H1 (cell line): ENCODE results near the gene DNTT. TPM values are rescaled to one million over a fixed set of nuclear protein-coding genes. Genes with fewer than 3 reads are reported as not detected.

ENCODE experiments used
- BACH1 ChIP-seq: IDR thresholded peaks from 2 replicates; pipeline ENCODE4 v1.6.1; 2012; ENCODE audit warnings: low read length, improper control_type of control experiment
- CHD7 ChIP-seq: fragments of 300-600 bp; sonication (generic); IDR thresholded peaks from 2 replicates; pipeline ENCODE4 v1.7.1; 2012; ENCODE audit warnings: low read length, moderate library complexity, mild to moderate bottlenecking, inconsistent platforms; ENCODE audit not compliant: insufficient replicate concordance
- SIRT6 ChIP-seq: IDR thresholded peaks from one replicate; pipeline ENCODE4 v1.7.1; 2012; ENCODE audit warnings: low read length, inconsistent platforms
- TAF1 ChIP-seq: IDR thresholded peaks from 2 replicates; pipeline ENCODE4 v1.6.1; 2011; ENCODE audit warnings: mild to moderate bottlenecking, low read depth, low read length
- polyA plus RNA-seq, 7 experiments: library from polyadenylated mRNA; depleted of rRNA in 3 of 7; stranded (reverse) in 5 of 7; unstranded in 2 of 7; fragments of >200 nt in 5 of 7; fragments of 200-250 nt in 2 of 7; gene quantifications; 1 replicate in 5 of 7; 2 replicates in 1 of 7; 4 replicates in 1 of 7; pipeline versions ENCODE4 v1.2.1 to v1.2.3, GENCODE V29; 2011 to 2013; ENCODE audit warnings: missing spikeins in 2 of 7, mixed read lengths in 2 of 7
- total RNA-seq: library from RNA; stranded (reverse); fragmentation: NEBNext Ultra II Directional; extraction: Animal tissue kit (Norgen Biotek cat#: 25700); gene quantifications from 2 replicates; pipeline ENCODE4 v1.2.1, GENCODE V29; 2021

The DNTT gene
- total and polyA plus RNA-seq, 2 of the 8 experiments (the other 6 are each of a cell fraction or from before 2014, with no cell fraction given): not detected

DNA sequence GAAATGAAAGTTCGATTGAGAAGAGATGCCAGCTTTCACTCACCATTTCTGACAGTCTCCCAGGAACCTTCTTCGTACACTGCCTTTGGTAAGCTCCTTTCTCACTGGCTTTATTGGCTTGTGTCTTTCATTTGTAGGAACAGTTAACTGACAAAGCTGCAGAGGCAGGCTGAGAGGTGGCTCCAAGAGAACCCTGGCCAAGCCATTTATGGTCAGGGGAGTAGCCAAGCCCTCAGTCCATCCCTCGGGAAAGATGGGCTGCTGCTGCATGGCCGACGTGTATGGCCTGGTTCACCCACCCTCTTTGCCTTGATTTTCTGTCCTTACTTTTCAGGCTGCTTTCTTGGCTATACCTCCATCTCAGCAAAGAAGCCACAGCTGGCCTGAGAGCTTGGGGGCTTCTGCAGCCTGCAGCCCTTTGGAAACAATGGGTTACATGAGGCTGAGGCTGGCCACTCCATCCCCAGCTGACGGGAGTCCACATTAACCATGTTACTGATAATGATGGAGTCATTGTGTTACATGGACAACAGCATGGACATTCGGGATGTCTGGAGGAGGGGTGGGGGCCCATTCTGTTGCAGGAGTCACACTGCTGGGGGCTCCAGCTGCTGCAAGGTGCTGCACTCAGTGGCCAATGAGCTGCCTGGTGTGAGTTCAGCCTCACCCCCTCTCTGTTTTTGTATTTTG lies 54.8 kb downstream of the DNTT start, which contains the start of gene OPALIN (continued):
- TF ChIP-seq CHD7 (no peak), TAF1 (no peak), BACH1 (no peak), SIRT6 (no peak)
